Activated CD8-positive, alpha-beta memory T cell treated with anti-CD3 and anti-CD28 coated beads, Interleukin-2, amount 50 U/mL, for 24 hours (primary cell): ENCODE measurements around the gene CSNK1D.
"Not testable (repeated sequence)": the region's sequence is repeated elsewhere in the genome, so short reads cannot be mapped to it uniquely, and the experiment has no call there.

Experiments used
- DNase-seq: peaks from one replicate; pipeline ENCODE4 v3.0.0-alpha.2; 2020; ENCODE audit errors: extremely low read depth

The CSNK1D gene

GRCh38 chr17:82193050-82193449 lies 80.5 kb downstream of the CSNK1D start:
- not testable (repeated sequence) for DNase-seq
